Right lobe of liver (tissue), 6 donors: ENCODE results near the gene PDZRN4. TPM values are rescaled to one million over a fixed set of nuclear protein-coding genes. Genes with fewer than 3 reads are reported as not detected.

Experiments used
- ATAC-seq, 4 donors: fragments of 200-7000 bp; cut with Tn5 transposase; one replicate each; pipeline ENCODE4 v1.9.1; 2020; ENCODE audit warnings: mild to moderate bottlenecking in 4 of 4, moderate library complexity in 4 of 4
- DNase-seq, 3 donors: peaks; one replicate each; pipeline ENCODE4 v3.0.0-alpha.2; 2020
- H3K27ac ChIP-seq, 3 donors: fragments of 200-600 bp; one replicate each; pipeline ENCODE4 v1.8.0; 2022
- H3K27me3 ChIP-seq, 2 donors: fragments of 200-600 bp; one replicate each; pipeline ENCODE4 v1.8.0; 2022
- H3K36me3 ChIP-seq, 4 donors: fragments of 200-600 bp; sonication (generic) in 1 of 4; one replicate each; pipeline versions ENCODE4 v1.5.1 to v1.8.0; 2017 to 2022; ENCODE audit warnings: control low read depth in 1 of 4
- H3K4me1 ChIP-seq, 4 donors: fragments of 200-600 bp; sonication (generic) in 1 of 4; one replicate each; pipeline versions ENCODE4 v1.5.1 to v1.8.0; 2017 to 2022; ENCODE audit warnings: control low read depth in 1 of 4
- H3K4me3 ChIP-seq, 3 donors: fragments of 200-600 bp; one replicate each; pipeline ENCODE4 v1.8.0; 2022
- H3K9me3 ChIP-seq, 4 donors: fragments of 200-600 bp; sonication (generic) in 1 of 4; one replicate each; pipeline versions ENCODE4 v1.5.1 to v1.8.0; 2017 to 2022; ENCODE audit warnings: control low read depth in 1 of 4
- POLR2A ChIP-seq: fragments of 450-650 bp; IDR thresholded peaks from one replicate; pipeline ENCODE4 v1.6.1; 2017; ENCODE audit warnings: antibody characterized with exemption, mild to moderate bottlenecking
- WGBS: methylation state at CpG from one replicate; pipeline ENCODE4 v1.1.6; 2018; ENCODE audit warnings: low coverage, low lambda C conversion rate; ENCODE audit not compliant: insufficient coverage; ENCODE audit errors: missing lambda C conversion rate; 5-methylcytosine and 5-hydroxymethylcytosine counted together
- intact Hi-C, 2 donors: fragments of 100-400 bp; cut with DNase I; formaldehyde crosslinking; loops; one replicate each; pipeline versions ENCODE4 v1.11.2 to v1.14.1; 2022
- total RNA-seq, 6 experiments: library from RNA; depleted of rRNA in 2 of 6; stranded (reverse); fragments of >200 nt in 2 of 6; fragmentation: NEBNext Ultra II Directional in 3 of 6; extraction: Animal tissue kit (Norgen Biotek cat#: 25700) in 3 of 6; gene quantifications; one replicate each; pipeline versions ENCODE4 v1.1.0 to v1.2.4, GENCODE V29; 2016 to 2023
- TF ChIP-seq, protein P1 (sequence below), 4 donors: fragments of 200-600 bp in 3 of 4; fragments of 450-650 bp in 1 of 4; IDR thresholded peaks; one replicate each; pipeline versions ENCODE4 v1.5.1 to v1.8.0; 2016 to 2022; ENCODE audit warnings: antibody characterized with exemption in 4 of 4, mild to moderate bottlenecking in 2 of 4
- donor health status: DM: no; HTN: yes; CAD: no.
- donor health status: DM: no; HTN: no; CAD: no.
- donor health status: DM: no; HTN: no; CAD: no.
- donor health status: DM: no; HTN: yes; CAD: no.
- donor health status: DM: no; HTN: yes; CAD: no.

The PDZRN4 gene
- total RNA-seq, 6 experiments from 2014 or later, result 0.12 to 0.49 (median 0.42) TPM; not detected in 1

DNA sequence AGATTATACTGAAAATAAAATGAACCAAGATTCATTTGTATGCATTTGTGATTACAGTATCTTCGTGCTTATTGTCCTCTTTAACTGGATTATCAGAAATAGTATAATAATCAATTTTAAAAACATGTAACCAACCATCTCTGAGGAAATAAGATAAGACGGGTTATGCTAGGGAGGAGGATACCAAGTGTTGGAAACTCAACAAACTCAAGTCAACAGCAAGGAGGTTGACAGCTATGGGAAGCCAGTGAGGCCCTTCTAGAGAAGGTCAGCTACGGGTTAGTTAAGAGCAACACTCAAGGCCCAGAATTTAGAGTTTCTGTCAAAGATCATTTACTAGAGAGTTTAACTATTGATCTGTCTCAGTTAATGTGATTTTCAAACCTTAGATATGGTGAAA, 137.2 kb downstream of the PDZRN4 start:
- H3K9me3 ChIP-seq, result no peaks in the 10 kb centered on the region
- no peaks in the 10 kb centered on the region for H3K36me3 ChIP-seq
- TF ChIP-seq, protein P1, sequence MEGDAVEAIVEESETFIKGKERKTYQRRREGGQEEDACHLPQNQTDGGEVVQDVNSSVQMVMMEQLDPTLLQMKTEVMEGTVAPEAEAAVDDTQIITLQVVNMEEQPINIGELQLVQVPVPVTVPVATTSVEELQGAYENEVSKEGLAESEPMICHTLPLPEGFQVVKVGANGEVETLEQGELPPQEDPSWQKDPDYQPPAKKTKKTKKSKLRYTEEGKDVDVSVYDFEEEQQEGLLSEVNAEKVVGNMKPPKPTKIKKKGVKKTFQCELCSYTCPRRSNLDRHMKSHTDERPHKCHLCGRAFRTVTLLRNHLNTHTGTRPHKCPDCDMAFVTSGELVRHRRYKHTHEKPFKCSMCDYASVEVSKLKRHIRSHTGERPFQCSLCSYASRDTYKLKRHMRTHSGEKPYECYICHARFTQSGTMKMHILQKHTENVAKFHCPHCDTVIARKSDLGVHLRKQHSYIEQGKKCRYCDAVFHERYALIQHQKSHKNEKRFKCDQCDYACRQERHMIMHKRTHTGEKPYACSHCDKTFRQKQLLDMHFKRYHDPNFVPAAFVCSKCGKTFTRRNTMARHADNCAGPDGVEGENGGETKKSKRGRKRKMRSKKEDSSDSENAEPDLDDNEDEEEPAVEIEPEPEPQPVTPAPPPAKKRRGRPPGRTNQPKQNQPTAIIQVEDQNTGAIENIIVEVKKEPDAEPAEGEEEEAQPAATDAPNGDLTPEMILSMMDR (IDR thresholded peaks at IDR 0.05), result no peak
- no peak for TF ChIP-seq POLR2A
- ATAC-seq (no peak), DNase-seq (no peak)
- intact Hi-C loops, result no loop called here
- 34% methylated on average over 3 of the region's 3 CpGs for WGBS
- H3K27ac ChIP-seq, result no peak overlapping the region
- H3K27me3 ChIP-seq, result no peaks in the 10 kb centered on the region
- H3K4me3 ChIP-seq, result no peak overlapping the region
- no peaks in the 10 kb centered on the region for H3K4me1 ChIP-seq

DNA sequence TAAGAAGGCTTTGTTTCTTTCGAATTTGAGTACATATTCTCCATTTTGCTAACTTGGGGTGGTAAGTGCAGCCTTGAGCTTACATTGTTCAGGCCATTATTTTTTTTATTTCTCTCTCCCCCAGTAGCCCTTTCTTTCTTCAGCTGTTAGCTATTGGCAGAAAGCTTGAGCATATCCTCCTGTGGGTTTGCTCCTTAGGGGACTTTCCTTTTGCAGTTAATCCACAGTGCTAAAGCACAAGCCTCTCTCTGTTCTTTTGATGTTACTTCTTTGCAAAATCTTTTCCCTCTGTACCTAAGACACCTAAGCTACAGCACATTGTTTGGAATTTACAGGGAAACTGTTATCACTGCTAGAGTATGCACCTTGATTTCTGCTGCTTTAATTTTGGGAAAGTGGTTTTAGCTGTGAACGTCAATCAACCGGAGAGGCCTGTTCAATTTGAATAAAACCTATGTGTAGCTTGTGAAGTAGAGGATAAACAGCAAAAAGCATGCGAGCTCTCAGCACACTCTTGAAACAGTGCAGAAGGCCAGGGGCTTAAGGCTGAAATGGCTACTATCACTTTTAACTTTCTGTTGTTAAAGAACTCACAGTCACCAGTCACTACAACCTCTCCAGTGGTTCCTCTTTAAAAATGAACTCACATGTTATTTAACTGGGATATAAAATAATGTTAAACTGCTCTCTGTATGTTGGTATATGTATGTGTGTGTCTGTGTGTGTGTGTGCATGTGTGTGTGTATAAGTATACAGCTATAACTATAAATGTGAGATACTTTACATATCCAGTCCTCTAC, 139.2 kb downstream of the PDZRN4 start:
- H3K27ac ChIP-seq, result no peak overlapping the region
- H3K4me1 ChIP-seq, result no peaks in the 10 kb centered on the region
- WGBS, result 48% methylated on average over 4 of the region's 4 CpGs
- no peak for ATAC-seq
- intact Hi-C loops, result no loop called here
- H3K27me3 ChIP-seq, result no peaks in the 10 kb centered on the region
- H3K9me3 ChIP-seq, result no peaks in the 10 kb centered on the region
- DNase-seq, result no peak
- TF ChIP-seq, protein P1 (IDR thresholded peaks at IDR 0.05), result no peak
- TF ChIP-seq POLR2A, result no peak
- H3K36me3 ChIP-seq, result no peaks in the 10 kb centered on the region
- no peak overlapping the region for H3K4me3 ChIP-seq

DNA sequence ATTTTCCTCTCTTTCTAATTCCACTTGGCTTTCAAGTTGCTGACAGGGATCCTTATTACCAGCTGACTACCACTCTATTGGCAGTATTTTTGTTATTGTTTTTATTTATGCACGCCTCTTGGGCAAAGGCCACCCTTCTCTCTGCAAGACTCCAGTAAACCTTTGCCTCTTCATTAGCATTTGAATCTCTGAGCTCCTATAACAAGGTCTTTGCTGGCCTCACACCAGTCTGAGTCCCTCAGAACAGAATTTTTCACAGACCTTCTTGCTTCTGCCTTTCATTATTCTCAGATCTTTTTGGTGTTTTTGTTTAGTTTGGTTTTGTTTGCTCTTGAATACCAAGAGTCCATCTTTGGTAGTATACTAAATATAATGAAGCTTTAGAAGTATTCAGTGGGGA, 145.9 kb downstream of the PDZRN4 start:
- DNase-seq (no peak), ATAC-seq (no peak)
- H3K4me3 ChIP-seq, result no peak overlapping the region
- no peaks in the 10 kb centered on the region for H3K36me3 ChIP-seq
- intact Hi-C loops, result no loop called here
- no peaks in the 10 kb centered on the region for H3K4me1 ChIP-seq
- no peak overlapping the region for H3K27ac ChIP-seq
- no peak for TF ChIP-seq POLR2A
- TF ChIP-seq, protein P1 (IDR thresholded peaks at IDR 0.05), result no peak
- H3K9me3 ChIP-seq, result no peaks in the 10 kb centered on the region
- H3K27me3 ChIP-seq, result no peaks in the 10 kb centered on the region
- 36% methylated on average over 1 of the region's 1 CpG for WGBS

DNA sequence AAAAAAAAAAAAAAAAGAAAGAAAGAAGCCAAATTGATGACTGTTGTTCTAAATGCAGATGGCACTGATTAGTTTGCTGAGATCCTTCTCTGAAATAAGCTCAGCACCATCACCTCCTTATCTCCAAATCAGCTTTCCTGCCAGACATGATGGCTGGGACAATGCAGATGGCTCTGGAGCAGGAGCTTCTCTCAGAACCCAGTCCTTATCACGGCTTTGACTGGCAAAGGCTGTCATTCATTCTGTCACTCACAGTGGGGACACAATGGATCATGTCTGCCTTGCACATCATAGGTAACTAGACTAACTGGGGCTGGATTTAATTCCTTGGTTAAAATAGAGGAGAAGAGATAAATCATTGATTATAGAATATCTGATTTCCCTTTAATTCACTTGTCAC, 146.3 kb downstream of the PDZRN4 start:
- H3K27ac ChIP-seq, result no peak overlapping the region
- no peaks in the 10 kb centered on the region for H3K4me1 ChIP-seq
- H3K27me3 ChIP-seq, result no peaks in the 10 kb centered on the region
- 17% methylated on average over 1 of the region's 1 CpG for WGBS
- ATAC-seq (no peak), DNase-seq (no peak)
- H3K4me3 ChIP-seq, result no peak overlapping the region
- no peaks in the 10 kb centered on the region for H3K9me3 ChIP-seq
- TF ChIP-seq, protein P1 (IDR thresholded peaks at IDR 0.05), result no peak
- TF ChIP-seq POLR2A, result no peak
- no peaks in the 10 kb centered on the region for H3K36me3 ChIP-seq
- intact Hi-C loops, result no loop called here
